ENCODE results near the gene HYAL3. TPM values are rescaled to one million over a fixed set of nuclear protein-coding genes. Genes with fewer than 3 reads are reported as not detected.

Gene HYAL3
- total RNA-seq, 2 experiments from 2014 or later = 2.7 to 3.5 TPM

GRCh38 chr3:50290161-50290641, 9.0 kb downstream of the HYAL3 start:
- POLR2A ChIA-PET = interaction anchor here (0.6 kb wide), 1 partner anchor 90 kb away, joined by 4 read pairs; no protein-coding TSS in a partner anchor
- no peak overlapping the region for H3K27ac ChIP-seq (ENCODE audit: low read depth, low read length, poor library complexity, severe bottlenecking)
- BruUV-seq (replicated peaks) = no TSS peak
- no peaks in the 10 kb centered on the region for H3K9me3 ChIP-seq (ENCODE audit: low read length)
- CTCF ChIA-PET (ENCODE audit: unreplicated experiment) = no interaction called here
- DNase-seq (ENCODE audit: low spot score) = no peak
- peak overlapping the region; percentile 76 for H3K4me2 ChIP-seq (ENCODE audit: low read length)
- peaks cover 20% of the 10 kb centered on the region for H3K79me2 ChIP-seq (ENCODE audit: insufficient read depth, low read depth, low read length)
- peaks cover 6% of the 10 kb centered on the region for H3K4me1 ChIP-seq (ENCODE audit: insufficient read depth, low read length, poor library complexity, severe bottlenecking)
- intact Hi-C loops (cut with micrococcal nuclease; ENCODE audit: unreplicated experiment) = no loop called here
- H3K4me3 ChIP-seq (ENCODE audit: low read depth, low read length, poor library complexity, severe bottlenecking) = peak overlapping the region; percentile 89
- H2AFZ ChIP-seq (ENCODE audit: low read length) = no peak overlapping the region
- no peak for TF ChIP-seq CTCF (conservative IDR thresholded peaks at IDR 0.05; ENCODE audit: low read length)
- no peak for TF ChIP-seq EZH2phosphoT487 (IDR thresholded peaks at IDR 0.05; ENCODE audit: borderline replicate concordance, low read depth, low read length)
- peaks cover 52% of the 10 kb centered on the region for H3K36me3 ChIP-seq (ENCODE audit: insufficient read depth, low read length)
- H4K20me1 ChIP-seq (ENCODE audit: insufficient read depth, low read length) = no peaks in the 10 kb centered on the region
- no peaks in the 10 kb centered on the region for H3K9me2 ChIP-seq (ENCODE audit: insufficient read depth, low read length)

GRCh38 chr3:50289130-50289529, 10.1 kb downstream of the HYAL3 start:
- Histone ChIP-seq H3K9me3 (ENCODE audit: low read length) (no peaks in the 10 kb centered on the region), H3K79me2 (ENCODE audit: insufficient read depth, low read depth, low read length) (peaks cover 20% of the 10 kb centered on the region), H3K4me3 (ENCODE audit: low read depth, low read length, poor library complexity, severe bottlenecking) (no peak overlapping the region), H2AFZ (ENCODE audit: low read length) (no peak overlapping the region), H3K4me1 (ENCODE audit: insufficient read depth, low read length, poor library complexity, severe bottlenecking) (peaks cover 6% of the 10 kb centered on the region), H3K27ac (ENCODE audit: low read depth, low read length, poor library complexity, severe bottlenecking) (no peak overlapping the region), H3K4me2 (ENCODE audit: low read length) (no peak overlapping the region), H3K9me2 (ENCODE audit: insufficient read depth, low read length) (no peaks in the 10 kb centered on the region), H3K36me3 (ENCODE audit: insufficient read depth, low read length) (peaks cover 52% of the 10 kb centered on the region), H4K20me1 (ENCODE audit: insufficient read depth, low read length) (no peaks in the 10 kb centered on the region)
- DNase-seq (ENCODE audit: low spot score) = no peak
- ChIA-PET POLR2A (no interaction called here), CTCF (ENCODE audit: unreplicated experiment) (no interaction called here)
- intact Hi-C loops (cut with micrococcal nuclease; ENCODE audit: unreplicated experiment) = no loop called here
- no TSS peak for BruUV-seq (replicated peaks)
- TF ChIP-seq EZH2phosphoT487 (IDR thresholded peaks at IDR 0.05; ENCODE audit: borderline replicate concordance, low read depth, low read length) = no peak
- no peak for TF ChIP-seq CTCF (conservative IDR thresholded peaks at IDR 0.05; ENCODE audit: low read length)

DNA sequence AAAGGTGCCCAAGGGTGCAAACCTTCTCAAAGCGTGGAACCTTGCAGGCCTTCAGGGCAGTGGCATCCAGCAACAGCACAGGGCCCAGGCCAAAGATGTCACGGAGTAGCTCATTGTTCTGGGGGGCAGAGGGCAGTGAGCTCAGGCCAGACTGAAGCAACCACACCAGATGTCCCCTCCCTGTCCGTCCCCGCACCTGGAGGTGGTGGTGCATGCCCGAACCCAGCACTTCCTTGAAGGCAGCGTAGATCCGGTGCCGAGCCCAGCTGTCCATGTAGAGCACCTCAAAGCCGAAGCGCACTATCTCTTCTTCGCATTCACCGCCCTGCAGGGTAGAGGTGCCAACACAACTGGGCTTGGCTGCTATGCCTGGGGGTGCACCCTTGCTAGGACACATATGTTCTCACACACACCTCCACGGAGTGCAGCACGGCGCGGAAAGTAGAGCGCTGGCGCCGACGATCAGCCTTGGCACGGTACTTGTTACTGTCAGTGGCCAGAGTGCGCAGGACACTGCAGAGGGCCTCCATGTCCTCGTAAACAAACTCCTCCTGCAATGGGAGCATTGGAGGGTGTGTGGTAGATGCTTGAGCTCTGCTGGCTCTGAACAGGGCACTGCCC, 10.7 kb downstream of the HYAL3 start:
- DNase-seq (ENCODE audit: low spot score) = no peak
- no peak overlapping the region for H3K27ac ChIP-seq (ENCODE audit: low read depth, low read length, poor library complexity, severe bottlenecking)
- no peaks in the 10 kb centered on the region for H3K9me2 ChIP-seq (ENCODE audit: insufficient read depth, low read length)
- CTCF ChIA-PET (ENCODE audit: unreplicated experiment) = no interaction called here
- H3K4me3 ChIP-seq (ENCODE audit: low read depth, low read length, poor library complexity, severe bottlenecking) = no peak overlapping the region
- H3K36me3 ChIP-seq (ENCODE audit: insufficient read depth, low read length) = peaks cover 52% of the 10 kb centered on the region
- intact Hi-C loops (cut with micrococcal nuclease; ENCODE audit: unreplicated experiment) = no loop called here
- no peak for TF ChIP-seq EZH2phosphoT487 (IDR thresholded peaks at IDR 0.05; ENCODE audit: borderline replicate concordance, low read depth, low read length)
- no peak for TF ChIP-seq CTCF (conservative IDR thresholded peaks at IDR 0.05; ENCODE audit: low read length)
- no peak overlapping the region for H2AFZ ChIP-seq (ENCODE audit: low read length)
- peaks cover 20% of the 10 kb centered on the region for H3K79me2 ChIP-seq (ENCODE audit: insufficient read depth, low read depth, low read length)
- no TSS peak for BruUV-seq (replicated peaks)
- no peaks in the 10 kb centered on the region for H3K9me3 ChIP-seq (ENCODE audit: low read length)
- no peak overlapping the region for H3K4me2 ChIP-seq (ENCODE audit: low read length)
- H3K4me1 ChIP-seq (ENCODE audit: insufficient read depth, low read length, poor library complexity, severe bottlenecking) = peaks cover 6% of the 10 kb centered on the region
- POLR2A ChIA-PET = no interaction called here
- no peaks in the 10 kb centered on the region for H4K20me1 ChIP-seq (ENCODE audit: insufficient read depth, low read length)
